ENCODE results near the gene TMEM176B.

DNA sequence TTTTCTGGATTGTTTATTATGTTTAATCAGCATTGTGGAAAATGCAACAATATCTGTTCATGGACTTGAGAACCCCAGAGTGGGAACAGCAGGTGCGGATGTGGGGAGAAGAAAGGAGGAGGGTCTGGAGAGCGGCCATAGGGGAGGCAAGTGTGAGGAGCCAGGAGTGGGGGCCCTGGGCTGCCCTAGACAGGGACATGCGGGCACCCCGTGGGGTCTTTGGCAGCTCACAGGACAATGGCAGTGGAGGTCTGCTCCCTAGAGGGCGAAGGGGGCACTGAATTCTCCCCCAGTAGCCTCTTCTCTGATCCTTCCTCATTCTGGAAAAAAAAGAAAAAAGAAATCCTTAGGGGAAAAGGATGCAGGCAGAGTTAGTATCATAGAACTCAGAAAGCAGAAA is 8.9 kb downstream of the TMEM176B start:
- no peak for TF ChIP-seq POLR2AphosphoS5 (IDR thresholded peaks at IDR 0.05; ENCODE audit: borderline replicate concordance, low read depth, low read length)
- TF ChIP-seq EZH2 (IDR thresholded peaks at IDR 0.05): no peak
